HG03558 (cell line): ENCODE data around the gene TRMT13.
A peak's percentile ranks its signal among the peaks of the same experiment; 100 is the strongest.
"Not testable (repeated sequence)": the region's sequence is repeated elsewhere in the genome, so short reads cannot be mapped to it uniquely, and the experiment has no call there.

Experiments used
- ATAC-seq: cut with Tn5 transposase; IDR thresholded peaks from one replicate; pipeline ENCODE4 v1.9.1; 2021; ENCODE audit warnings: moderate number of reproducible peaks; ENCODE audit not compliant: unreplicated experiment; ENCODE audit errors: extremely low read depth

The TRMT13 gene

GRCh38 chr1:100162881-100163280 is 29.9 kb downstream of the TRMT13 start:
- ATAC-seq = no peak

GRCh38 chr1:100164216-100164615 is 31.3 kb downstream of the TRMT13 start:
- no peak for ATAC-seq

GRCh38 chr1:100164702-100165101 is 31.7 kb downstream of the TRMT13 start:
- no peak for ATAC-seq

GRCh38 chr1:100168051-100168450 is 35.1 kb downstream of the TRMT13 start:
- ATAC-seq = no peak

- ATAC-seq = no peak
Measured at GRCh38 chr1:100177295-100178041, 44.5 kb downstream of the TRMT13 start.

- no peak for ATAC-seq
Measured at GRCh38 chr1:100178091-100178490, 45.1 kb downstream of the TRMT13 start, which contains the start of gene LRRC39. Gene LRRC39, minus strand, starts transcription at chr1:100178256. Its CDS starts 9,740 bp downstream, at chr1:100168516.

- ATAC-seq = no peak
Measured at GRCh38 chr1:100183370-100183769, 50.4 kb downstream of the TRMT13 start.

GRCh38 chr1:100184536-100184935 is 51.6 kb downstream of the TRMT13 start:
- peak; percentile 55 for ATAC-seq

- no peak for ATAC-seq
Measured at GRCh38 chr1:100187912-100188311, 54.9 kb downstream of the TRMT13 start.

- ATAC-seq = no peak
Measured at GRCh38 chr1:100188617-100189016, 55.7 kb downstream of the TRMT13 start.

- no peak for ATAC-seq
Measured at GRCh38 chr1:100198596-100198995, 65.6 kb downstream of the TRMT13 start.

GRCh38 chr1:100200060-100200459 is 67.1 kb downstream of the TRMT13 start:
- ATAC-seq = not testable (repeated sequence)
